Mesodermal cell (in vitro differentiated cells): ENCODE results near the gene ANKDD1A.

Experiments
- H3K27ac ChIP-seq: 2 replicates; pipeline ENCODE4 v1.7.0; 2013; ENCODE audit warnings: mild to moderate bottlenecking, low read depth, low read length, moderate library complexity; ENCODE audit not compliant: severe bottlenecking
- H3K36me3 ChIP-seq: 2 replicates; pipeline ENCODE4 v1.7.1; 2013; ENCODE audit warnings: mild to moderate bottlenecking, low read length, moderate library complexity; ENCODE audit not compliant: control insufficient read depth, insufficient read depth
- H3K4me1 ChIP-seq: one replicate; pipeline ENCODE4 v1.7.1; 2013; ENCODE audit warnings: mild to moderate bottlenecking, low read length; ENCODE audit not compliant: insufficient read depth, control insufficient read depth, poor library complexity, severe bottlenecking
- H3K4me3 ChIP-seq: 2 replicates; pipeline ENCODE4 v1.7.0; 2013; ENCODE audit warnings: low read length, control low read depth, mild to moderate bottlenecking; ENCODE audit not compliant: insufficient read depth, poor library complexity, severe bottlenecking; ENCODE audit errors: extremely low read depth
- H3K9me3 ChIP-seq: 2 replicates; pipeline ENCODE4 v1.7.1; 2013; ENCODE audit warnings: mild to moderate bottlenecking, low read length, moderate library complexity; ENCODE audit not compliant: control insufficient read depth
- WGBS, 2 experiments: methylation state at CpG; one replicate each; pipeline ENCODE4 v1.1.5; 2013; ENCODE audit warnings: missing lambda C conversion rate in 2 of 2; ENCODE audit not compliant: insufficient coverage in 2 of 2; 5-methylcytosine and 5-hydroxymethylcytosine counted together

The ANKDD1A gene

GRCh38 chr15:64906402-64906801, 5.3 kb upstream of the ANKDD1A start:
- Histone ChIP-seq H3K4me3 (no peak overlapping the region), H3K36me3 (no peaks in the 10 kb centered on the region)
- WGBS, 2 experiments: 79 to 92% methylated on average over 2 of the region's 3 CpGs

GRCh38 chr15:64907991-64908390, 3.7 kb upstream of the ANKDD1A start:
- Histone ChIP-seq H3K36me3 (no peaks in the 10 kb centered on the region), H3K9me3 (peaks cover 9% of the 10 kb centered on the region), H3K4me3 (no peak overlapping the region), H3K4me1 (no peaks in the 10 kb centered on the region), H3K27ac (no peak overlapping the region)
- no CpG with 5 or more reads among the region's 1 CpG for WGBS, 2 experiments

More at GRCh38 chr15:64906402-64906801, 5.3 kb upstream of the ANKDD1A start:
- Histone ChIP-seq H3K4me1 (no peaks in the 10 kb centered on the region), H3K9me3 (peaks cover 13% of the 10 kb centered on the region), H3K27ac (no peak overlapping the region)

- Histone ChIP-seq H3K4me1 (no peaks in the 10 kb centered on the region), H3K27ac (no peak overlapping the region), H3K36me3 (no peaks in the 10 kb centered on the region), H3K4me3 (no peak overlapping the region), H3K9me3 (peaks cover 9% of the 10 kb centered on the region)
- 88 to 94% methylated on average over 1 to 3 of the region's 3 CpGs for WGBS, 2 experiments
Observed at GRCh38 chr15:64909546-64909945, 2.2 kb upstream of the ANKDD1A start.

GRCh38 chr15:64912379-64913325, 950 bp downstream of the ANKDD1A start:
- no peaks in the 10 kb centered on the region for H3K36me3 ChIP-seq
- H3K4me3 ChIP-seq: peak overlapping the region; percentile 54
- no peak overlapping the region for H3K27ac ChIP-seq
- H3K4me1 ChIP-seq: no peaks in the 10 kb centered on the region
- no peaks in the 10 kb centered on the region for H3K9me3 ChIP-seq
- 86 to 89% methylated on average over 15 of the region's 15 CpGs for WGBS, 2 experiments

GRCh38 chr15:64915518-64916227, 4.0 kb downstream of the ANKDD1A start:
- no peak overlapping the region for H3K27ac ChIP-seq
- H3K9me3 ChIP-seq: no peaks in the 10 kb centered on the region
- no peaks in the 10 kb centered on the region for H3K4me1 ChIP-seq
- no peak overlapping the region for H3K4me3 ChIP-seq
- WGBS, 2 experiments: 52 to 58% methylated on average over 11 of the region's 13 CpGs
- H3K36me3 ChIP-seq: no peaks in the 10 kb centered on the region

GRCh38 chr15:64916365-64916764, 4.7 kb downstream of the ANKDD1A start:
- H3K9me3 ChIP-seq: no peaks in the 10 kb centered on the region
- no peaks in the 10 kb centered on the region for H3K4me1 ChIP-seq
- H3K27ac ChIP-seq: no peak overlapping the region
- 100% methylated on average over 1 of the region's 2 CpGs; no CpG with 5 or more reads in 1 of the 2 experiments for WGBS, 2 experiments
- no peaks in the 10 kb centered on the region for H3K36me3 ChIP-seq
- no peak overlapping the region for H3K4me3 ChIP-seq

GRCh38 chr15:64917211-64917610, 5.5 kb downstream of the ANKDD1A start:
- Histone ChIP-seq H3K36me3 (no peaks in the 10 kb centered on the region), H3K27ac (no peak overlapping the region), H3K9me3 (no peaks in the 10 kb centered on the region), H3K4me3 (no peak overlapping the region), H3K4me1 (no peaks in the 10 kb centered on the region)
- 89 to 92% methylated on average over 8 of the region's 9 CpGs for WGBS, 2 experiments

GRCh38 chr15:64919721-64920120, 8.0 kb downstream of the ANKDD1A start:
- Histone ChIP-seq H3K9me3 (no peaks in the 10 kb centered on the region), H3K27ac (no peak overlapping the region), H3K4me1 (no peaks in the 10 kb centered on the region), H3K4me3 (no peak overlapping the region), H3K36me3 (no peaks in the 10 kb centered on the region)
- 97 to 100% methylated on average over 3 of the region's 4 CpGs for WGBS, 2 experiments

- WGBS, 2 experiments: 84 to 90% methylated on average over 5 of the region's 6 CpGs
- no peaks in the 10 kb centered on the region for H3K9me3 ChIP-seq
- H3K27ac ChIP-seq: no peak overlapping the region
- no peak overlapping the region for H3K4me3 ChIP-seq
- no peaks in the 10 kb centered on the region for H3K36me3 ChIP-seq
- no peaks in the 10 kb centered on the region for H3K4me1 ChIP-seq
Observed at GRCh38 chr15:64921711-64922110, 10.0 kb downstream of the ANKDD1A start.

GRCh38 chr15:64923546-64923945, 11.8 kb downstream of the ANKDD1A start:
- Histone ChIP-seq H3K36me3 (no peaks in the 10 kb centered on the region), H3K4me1 (no peaks in the 10 kb centered on the region), H3K27ac (no peak overlapping the region), H3K4me3 (no peak overlapping the region), H3K9me3 (no peaks in the 10 kb centered on the region)
- 100% methylated on average over 1 of the region's 2 CpGs; no CpG with 5 or more reads in 1 of the 2 experiments for WGBS, 2 experiments
